Left renal cortex interstitium (tissue), 4 donors: ENCODE data around the gene SLC35B4. TPM values are rescaled to one million over a fixed set of nuclear protein-coding genes. Genes with fewer than 3 reads are reported as not detected.
A peak's percentile ranks its signal among the peaks of the same experiment; 100 is the strongest.

Source experiments
- DNase-seq, 4 donors: peaks; one replicate each; pipeline ENCODE4 v3.0.0-alpha.2; 2013; ENCODE audit warnings: low read depth in 4 of 4, low spot score in 2 of 4, missing footprints in 1 of 4
- polyA plus RNA-seq, 4 donors: library from polyadenylated mRNA; unstranded; fragments of 120-200 nt; gene quantifications; one replicate each; pipeline ENCODE4 v1.2.1, GENCODE V29; 2013; ENCODE audit not compliant: insufficient read length in 4 of 4

Gene SLC35B4
- polyA plus RNA-seq, 4 donors = 20.8 to 32.8 (median 25.3) TPM

DNA sequence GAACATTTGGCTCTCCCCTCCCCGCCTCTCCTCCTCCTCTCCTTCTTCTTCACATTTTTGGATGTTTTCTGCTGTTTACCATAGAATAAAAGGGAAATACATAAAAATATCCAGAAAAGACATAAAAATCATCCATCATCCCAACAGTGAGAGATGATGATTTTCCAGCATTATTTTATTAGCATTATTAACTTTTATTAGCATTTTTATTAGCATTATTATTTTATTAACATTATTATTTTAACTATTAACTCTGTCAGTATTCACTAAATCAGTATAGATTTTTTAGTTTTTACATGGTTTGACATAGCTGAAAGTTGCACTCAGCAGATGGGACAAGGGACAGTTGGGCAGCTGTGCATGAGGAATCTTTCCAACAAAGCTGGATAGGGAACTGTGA, 16.2 kb upstream of the SLC35B4 start:
- no peak for DNase-seq

DNA sequence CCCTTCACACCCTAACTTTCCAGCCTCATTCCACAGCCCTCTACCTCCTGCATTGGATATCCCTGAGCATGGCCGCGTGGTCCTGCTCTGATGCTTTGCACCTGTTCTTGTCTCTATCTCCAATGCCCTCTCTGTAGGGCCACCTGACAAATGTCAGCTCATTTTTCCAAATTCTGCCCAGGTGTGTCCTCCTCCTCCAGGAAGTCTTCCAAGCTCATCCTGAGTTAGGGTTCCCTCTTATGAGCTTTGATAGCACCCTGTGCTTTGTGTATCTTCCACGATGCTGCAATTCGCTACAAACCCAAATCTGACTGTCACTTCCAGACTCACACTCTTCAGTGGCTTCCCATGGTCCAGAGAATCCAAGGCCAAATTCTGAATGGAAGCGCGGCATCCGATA, 14.7 kb upstream of the SLC35B4 start:
- no peak for DNase-seq

DNA sequence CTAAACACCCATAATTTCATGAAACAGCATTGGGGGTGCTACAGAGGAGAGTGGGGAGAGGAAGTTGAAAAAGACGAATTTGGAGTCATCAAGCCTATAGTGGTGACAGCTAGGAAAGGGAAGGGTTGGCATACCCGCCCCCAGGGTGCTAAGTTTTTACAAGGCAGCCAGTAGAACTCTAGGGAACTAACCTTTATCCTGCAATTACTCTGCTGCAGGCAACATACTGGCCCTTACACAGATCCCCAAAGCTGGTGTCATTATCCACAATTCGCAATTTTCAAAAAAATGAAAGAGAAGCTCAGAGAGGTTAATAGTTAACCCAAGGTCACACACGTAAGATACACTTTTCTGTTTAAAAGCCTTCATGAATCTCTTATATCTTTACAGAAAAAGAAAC, 14.2 kb upstream of the SLC35B4 start:
- no peak for DNase-seq

DNA sequence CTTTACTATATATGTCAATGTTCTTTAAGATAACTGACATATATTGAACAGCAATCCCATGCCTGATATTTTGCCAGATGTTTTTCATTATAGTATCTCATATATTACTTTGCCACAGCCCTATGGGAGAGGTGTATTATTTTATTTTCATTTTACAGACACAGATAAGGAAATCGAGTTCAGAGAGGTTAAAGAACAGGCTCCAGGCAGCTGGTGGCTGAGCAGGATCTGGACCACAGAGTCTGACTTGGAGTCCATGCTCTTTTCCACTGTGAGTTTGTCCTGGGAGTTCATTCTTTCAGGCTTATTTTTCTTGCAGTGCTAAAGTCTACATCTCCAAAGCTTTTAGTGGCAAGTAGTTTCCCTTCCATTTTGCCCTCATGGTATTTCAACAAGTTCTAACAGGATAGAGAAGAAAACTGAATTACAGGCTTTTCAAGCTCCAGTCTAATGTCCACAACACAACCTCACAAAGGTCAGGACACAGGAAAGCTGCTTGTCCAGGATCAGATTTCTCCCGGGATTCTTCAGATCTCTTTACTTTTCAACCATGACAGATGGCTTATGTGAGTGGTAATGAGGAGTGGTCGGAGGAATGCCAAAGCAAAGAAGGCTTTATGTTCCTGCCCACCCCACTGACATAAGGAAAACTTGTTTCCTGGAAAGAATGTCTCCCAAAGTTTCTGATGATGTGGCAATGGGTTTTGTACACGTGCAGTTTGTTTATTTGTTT, 13.1 kb upstream of the SLC35B4 start:
- DNase-seq = peak in 1 of 4 donors; percentile 33

DNA sequence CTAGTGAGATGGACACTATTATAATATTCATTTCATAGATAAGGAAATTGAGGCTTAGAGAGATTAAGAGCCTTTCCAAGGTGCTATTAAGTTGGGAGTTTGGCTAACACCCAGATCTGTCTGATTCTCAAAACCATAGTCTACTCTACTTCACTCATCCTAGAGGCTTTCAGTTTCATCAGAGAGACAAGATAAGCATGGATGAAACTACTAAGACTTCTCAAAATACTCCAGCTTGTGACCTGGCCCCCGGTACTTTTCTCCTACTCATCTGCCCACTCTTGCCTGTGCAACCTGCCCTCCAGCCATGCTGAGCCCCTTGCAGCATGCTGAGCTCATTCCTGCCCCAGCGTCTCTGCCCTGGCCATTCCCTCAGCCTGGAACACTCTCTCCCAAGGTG, 12.2 kb upstream of the SLC35B4 start:
- DNase-seq = no peak

DNA sequence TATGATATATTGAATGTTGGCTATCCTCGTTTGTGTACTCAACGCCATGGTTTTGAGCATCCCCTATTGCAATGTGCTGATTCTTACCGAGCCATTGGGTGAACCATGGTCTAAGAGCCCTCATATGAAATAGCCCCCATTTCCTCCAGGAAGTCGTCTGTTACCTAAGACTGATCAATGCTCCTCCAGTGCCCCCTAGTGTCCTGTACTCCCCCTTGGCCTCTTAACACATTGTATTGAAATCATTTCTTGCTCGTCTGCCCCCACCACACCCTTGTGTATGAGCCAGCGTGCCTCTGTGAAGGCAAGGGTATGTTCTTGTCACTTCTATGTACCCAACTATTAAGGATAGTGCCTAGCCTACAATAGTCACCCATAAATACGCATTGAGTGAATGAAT, 11.2 kb upstream of the SLC35B4 start:
- no peak for DNase-seq

DNA sequence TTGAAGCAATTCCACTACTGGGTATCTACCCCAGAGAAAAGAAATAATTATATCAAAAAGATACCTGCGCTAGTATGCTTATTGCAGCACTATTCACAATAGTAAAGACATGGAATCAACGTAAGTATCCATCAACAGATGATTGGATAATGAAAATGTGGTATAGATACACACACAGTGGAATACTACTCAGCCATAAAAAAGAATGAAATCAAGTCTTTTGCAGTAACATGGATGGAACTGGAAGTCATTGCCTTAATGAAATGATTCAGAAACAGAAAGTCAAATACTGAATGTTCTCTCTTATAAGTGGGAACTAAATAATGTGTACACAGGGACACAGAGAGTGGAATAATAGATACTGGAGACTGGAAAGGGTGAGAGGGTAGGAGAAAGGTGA, 7.4 kb upstream of the SLC35B4 start:
- no peak for DNase-seq

DNA sequence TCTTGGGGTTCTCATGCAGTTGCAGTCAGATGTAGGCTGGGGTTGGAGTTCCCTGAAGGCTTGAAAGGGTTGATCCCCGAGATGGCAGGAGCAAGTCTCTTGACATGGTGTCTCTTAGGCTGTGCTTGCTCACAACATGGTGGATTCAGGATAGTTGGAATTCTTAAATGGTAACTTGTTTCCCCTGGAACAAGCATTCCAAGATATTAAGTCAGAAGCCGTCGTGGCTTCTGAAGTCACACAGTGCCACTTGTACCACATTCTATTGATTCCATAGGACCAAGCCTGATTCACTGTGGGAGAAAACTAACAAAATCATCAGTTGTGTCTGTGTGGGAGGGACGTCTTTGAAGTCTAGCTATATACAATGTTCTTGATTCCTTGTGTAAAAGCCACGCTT, 3.5 kb upstream of the SLC35B4 start:
- DNase-seq = no peak

DNA sequence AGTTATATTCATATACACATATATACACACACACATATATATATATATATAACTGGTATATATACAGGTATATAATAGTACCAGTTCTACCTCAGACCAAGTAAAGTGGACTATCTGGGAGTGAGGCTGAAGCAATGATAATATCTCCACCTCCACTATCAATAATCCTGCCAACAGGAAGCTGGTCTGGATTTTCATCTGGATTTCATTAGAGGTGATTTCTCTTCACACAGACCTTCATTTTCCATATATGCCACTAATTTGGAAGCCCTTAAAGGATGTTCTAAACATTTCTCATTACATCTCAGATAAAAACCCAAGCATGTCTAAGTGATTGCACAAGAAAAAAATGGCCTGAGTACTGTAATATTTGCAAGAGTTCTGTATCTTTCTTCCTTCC, 1.7 kb upstream of the SLC35B4 start:
- no peak for DNase-seq

DNA sequence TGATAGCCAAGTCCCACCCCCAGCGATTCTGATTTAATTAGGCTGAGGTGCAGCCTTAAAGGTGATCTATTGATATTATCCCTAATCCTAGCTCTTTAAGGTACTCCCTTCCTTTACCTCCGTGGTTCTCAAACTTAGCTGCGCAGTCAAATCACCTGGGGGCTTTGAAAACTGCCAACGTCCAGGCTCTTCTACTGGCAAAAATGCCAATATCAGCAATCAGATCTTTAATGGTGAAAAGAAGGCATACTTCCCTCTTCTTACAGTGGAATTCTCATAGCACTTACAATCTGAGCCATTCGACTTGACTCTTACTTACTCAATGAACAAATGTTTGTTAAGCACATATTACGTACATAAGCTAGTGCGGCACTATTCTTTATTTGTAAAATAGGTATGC, 704 bp upstream of the SLC35B4 start:
- DNase-seq = no peak

DNA sequence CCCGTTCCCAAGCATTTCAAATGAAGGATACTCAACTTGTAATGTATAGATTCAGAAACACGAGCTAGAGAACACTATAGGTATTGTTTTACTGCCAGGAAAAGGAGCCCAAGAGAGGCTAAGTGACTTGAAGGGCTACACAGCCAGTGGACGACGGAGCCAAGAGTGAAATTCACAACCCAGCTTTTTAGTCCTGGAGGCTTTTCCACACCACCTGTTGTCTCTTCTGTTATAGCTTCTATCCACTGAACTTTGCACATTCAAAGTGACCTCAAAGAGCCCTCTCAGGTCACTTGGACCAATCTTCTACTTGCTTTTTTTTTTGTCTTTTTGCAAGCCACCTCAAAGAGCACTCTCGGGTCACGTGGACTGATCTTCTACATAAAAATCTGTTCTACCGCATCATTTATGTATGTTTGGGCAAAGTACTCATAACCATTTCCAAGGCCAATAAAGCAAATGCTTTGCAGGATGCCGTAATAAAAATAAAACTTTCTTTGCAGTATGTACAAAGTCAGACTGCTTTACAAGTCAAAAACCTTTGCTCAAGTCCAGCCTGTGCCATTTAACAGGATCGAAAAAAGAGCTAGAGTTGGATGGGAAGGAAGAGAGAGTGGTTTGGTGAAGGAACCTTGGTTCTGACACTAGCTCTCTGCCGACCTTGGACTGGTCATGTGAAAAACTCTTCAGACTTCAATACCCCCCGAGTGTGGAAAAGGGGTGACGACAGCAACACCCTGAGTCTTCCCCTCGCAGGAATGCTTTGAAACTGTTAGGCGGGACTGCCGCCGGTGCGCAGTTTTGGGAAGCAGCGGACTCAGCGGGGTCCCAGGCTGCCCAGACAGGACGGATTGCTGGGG, 821 bp downstream of the SLC35B4 start:
- no peak for DNase-seq

DNA sequence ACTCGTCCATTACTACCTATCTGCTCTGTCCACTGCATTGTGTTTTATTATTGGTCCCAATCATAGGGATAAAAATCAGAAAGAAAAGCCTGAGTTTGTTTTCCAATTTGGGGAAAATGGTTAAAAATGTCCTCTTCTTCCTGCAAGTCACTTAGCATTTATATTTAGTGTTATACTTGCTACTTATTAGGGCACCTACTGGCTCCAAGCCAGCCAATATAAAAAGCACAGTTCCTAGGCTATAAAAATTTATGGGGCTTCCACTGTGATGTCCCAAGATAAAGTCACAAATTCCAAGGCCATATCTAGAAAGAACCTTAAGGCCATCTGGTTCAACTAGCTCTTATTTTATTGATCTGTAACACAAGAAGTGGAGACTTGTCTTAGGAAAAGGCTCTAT, 3.2 kb downstream of the SLC35B4 start:
- no peak for DNase-seq

DNA sequence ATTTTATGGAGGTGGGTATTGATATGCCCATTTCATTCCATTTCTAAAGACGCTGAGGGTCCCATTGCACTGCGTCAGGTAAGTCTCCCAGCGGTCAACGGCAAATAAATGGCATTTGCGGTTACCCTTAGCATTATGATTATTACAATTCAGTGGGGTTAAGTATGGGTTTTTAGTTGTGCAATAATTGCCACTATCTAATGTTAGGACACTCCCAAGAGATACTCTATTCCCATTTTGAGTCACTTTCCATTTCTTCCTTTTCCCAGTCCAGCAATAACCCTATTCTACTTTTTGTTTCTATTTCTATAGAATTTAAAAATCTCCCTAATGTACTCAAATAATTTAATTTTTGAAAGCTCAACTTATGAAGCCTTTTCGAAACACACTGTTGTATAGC, 4.0 kb downstream of the SLC35B4 start:
- DNase-seq = no peak

DNA sequence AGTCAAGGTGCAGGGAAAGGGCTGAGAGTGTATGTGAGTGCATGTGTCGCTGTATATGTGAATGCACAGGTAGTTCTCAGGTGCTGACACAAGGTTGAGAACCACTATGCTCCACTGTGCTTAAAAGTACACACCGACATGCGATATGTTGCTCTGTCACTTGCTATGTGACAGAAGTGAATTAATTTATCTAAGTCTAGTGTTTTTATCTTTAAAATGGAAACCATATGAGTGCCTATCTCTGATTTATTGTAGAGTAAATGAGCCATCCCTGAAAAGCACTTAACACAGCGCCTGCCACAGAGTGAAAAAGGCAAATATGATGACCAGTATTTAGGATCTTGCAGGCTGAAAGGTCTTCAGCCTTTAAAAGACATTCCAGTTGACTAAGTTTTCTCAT, 4.9 kb downstream of the SLC35B4 start:
- DNase-seq = no peak

DNA sequence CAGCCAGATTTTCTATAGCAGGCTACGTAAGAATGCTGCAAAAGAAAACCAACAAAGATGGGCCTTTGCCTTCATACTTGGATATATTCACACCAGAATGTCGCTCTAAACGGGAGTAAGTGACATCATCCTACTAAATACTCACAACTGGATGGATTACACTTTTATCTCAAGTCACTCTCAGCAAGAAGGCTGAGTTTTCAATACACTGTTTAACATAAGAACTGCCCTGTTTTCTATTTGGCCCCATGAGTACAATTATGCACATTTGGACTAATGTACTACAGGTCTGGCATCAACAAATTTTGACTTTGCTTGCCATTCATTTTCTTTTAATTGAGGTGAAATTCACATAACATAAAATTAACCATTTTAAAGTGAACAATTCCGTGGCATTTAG, 8.2 kb downstream of the SLC35B4 start:
- DNase-seq = no peak

DNA sequence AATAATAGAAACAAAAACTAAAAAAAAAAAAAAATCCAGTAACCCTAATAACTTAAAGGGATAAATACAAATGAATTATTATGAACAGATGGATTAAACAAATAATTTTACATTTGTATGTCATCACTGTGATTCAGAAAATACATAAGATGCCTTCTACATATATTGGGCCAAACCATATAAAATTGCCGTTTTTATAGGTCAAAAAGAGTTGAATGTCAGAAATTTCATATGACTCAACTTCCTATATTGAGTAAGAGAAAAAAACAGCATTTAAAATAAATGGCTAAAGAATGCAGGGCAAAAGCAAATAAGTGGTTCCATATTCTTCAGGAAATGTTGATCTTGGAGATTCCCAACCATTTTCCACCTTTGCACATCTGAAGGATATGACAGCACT, 9.4 kb downstream of the SLC35B4 start:
- DNase-seq = no peak

DNA sequence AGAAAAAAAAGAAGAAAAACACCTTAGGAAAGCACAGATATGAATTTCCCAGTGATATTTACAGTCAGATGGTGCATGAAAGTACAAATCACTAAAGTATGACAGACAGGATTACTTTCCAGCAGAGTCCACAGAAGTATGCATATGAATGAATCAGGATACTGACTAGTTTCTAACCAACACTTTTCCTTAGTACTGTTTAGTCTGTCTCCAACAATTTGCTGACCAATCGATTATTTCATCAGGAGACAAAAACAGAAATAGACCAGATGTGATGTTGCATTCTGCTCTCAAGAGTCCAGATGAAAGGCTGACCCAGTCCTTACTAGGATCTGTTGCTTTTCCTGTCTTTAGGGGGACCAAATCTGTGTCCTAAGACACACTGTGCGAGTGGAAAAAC, 14.6 kb downstream of the SLC35B4 start:
- DNase-seq = no peak

DNA sequence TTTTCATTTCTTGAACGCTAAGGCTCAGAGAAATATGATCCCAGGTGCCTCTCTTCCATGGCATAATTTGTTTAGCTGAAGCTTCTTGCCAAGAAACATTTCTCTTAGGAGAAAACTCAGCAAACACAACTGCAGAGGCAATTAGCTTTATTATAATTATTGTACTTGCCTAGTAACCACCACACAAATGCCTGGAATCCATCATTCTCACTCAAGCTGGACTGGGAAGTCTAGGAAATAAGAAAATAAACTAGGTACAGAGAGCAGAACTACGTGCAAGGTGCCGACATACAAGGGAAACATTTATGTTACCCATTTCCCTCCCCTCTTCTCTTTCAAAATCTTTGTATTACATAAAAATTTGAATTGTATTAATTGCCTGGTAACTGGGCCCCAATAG, 15.1 kb downstream of the SLC35B4 start:
- no peak for DNase-seq

DNA sequence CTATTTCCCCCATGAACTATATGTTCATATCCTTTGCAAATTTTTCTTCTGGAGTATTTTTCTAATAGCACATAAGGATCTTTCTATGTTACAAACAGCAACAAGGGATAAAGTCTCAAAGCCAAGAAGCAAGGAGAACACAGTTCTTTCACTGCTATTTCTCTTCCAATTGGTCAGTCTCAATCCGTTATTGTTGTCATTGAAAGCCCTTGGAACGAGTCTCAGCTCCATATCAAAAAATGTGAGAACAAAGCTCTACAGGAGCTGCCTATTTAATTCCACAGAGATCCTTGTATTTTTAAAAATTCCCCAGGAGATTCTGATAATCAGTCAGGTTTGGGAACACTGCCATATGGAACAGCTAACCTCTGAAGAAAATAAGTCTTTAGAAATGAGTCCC, 15.7 kb downstream of the SLC35B4 start:
- no peak for DNase-seq

DNA sequence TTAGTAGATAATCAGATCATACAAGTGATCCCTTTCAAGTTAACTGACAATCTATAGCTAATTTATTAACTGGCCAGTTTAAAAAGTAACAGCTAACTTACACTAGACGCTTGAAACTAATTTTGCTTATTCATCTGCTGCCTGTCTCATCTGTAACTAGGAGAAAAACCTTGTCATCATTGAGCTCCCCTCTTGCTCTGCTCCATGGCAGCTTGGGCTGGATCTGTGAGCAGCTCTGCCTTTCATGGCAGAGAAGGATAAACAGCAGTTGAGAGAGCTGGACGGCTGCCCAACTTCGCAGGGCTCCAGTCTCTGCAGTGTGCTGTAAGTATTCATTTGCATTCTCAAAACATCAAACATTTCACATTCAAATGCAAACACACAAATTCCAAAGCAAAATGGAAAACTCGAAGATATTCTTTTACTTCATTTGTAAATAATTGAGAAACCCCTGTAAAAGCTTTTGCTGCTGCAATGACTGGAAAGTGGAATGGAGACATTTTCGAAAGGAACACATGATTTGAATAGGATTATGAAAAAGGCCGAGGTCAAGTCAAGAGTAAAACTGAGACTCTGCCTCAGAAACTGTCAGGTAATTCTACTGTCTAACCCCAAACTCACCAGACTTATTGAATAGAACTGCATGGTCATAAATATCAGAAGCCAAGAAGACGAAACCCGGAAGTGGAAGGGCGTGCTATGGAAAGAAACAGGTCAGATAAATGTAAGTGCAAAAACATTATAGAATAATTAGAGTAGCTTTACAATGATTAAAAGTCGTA, 17.6 kb downstream of the SLC35B4 start:
- DNase-seq = no peak

DNA sequence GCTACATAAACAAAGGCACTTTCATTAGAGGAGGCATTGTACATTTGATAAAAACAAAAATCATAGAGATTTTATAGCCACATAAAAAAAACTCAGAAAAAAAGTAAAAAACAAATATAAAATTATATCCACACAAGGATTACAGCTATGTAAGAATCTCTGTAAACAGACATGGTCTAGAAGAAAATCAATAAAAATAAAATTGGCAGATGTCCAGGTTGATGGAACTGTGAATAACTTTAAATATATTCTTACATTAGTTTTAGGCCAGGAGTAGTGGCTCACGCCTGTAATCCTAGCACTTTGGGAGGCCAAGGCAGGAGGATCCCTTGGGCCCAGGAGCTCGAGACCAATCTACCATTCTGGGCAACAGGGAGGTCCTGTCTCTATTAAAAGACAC, 19.2 kb downstream of the SLC35B4 start:
- no peak for DNase-seq
